Ovary (tissue), 3 donors: Measurements from ENCODE around the gene MOSMO.

Experiments used
- EP300 ChIP-seq: sonication (generic); formaldehyde crosslinking; IDR thresholded peaks from one replicate; pipeline ENCODE4 v1.6.1; 2017; ENCODE audit warnings: antibody characterized with exemption
- POLR2A ChIP-seq: fragments of 450-650 bp; IDR thresholded peaks from one replicate; pipeline ENCODE4 v1.6.1; 2017; ENCODE audit warnings: antibody characterized with exemption, mild to moderate bottlenecking, moderate library complexity
- TF ChIP-seq, protein P1 (sequence below), 3 donors: fragments of 450-650 bp in 2 of 3; fragments of 200-600 bp in 1 of 3; IDR thresholded peaks; one replicate each; pipeline versions ENCODE4 v1.5.1 to v1.8.0; 2016 to 2022; ENCODE audit warnings: antibody characterized with exemption in 3 of 3, mild to moderate bottlenecking in 1 of 3
- donor health status: DM: no; HTN: no; CAD: no.

- TF ChIP-seq, protein P1, sequence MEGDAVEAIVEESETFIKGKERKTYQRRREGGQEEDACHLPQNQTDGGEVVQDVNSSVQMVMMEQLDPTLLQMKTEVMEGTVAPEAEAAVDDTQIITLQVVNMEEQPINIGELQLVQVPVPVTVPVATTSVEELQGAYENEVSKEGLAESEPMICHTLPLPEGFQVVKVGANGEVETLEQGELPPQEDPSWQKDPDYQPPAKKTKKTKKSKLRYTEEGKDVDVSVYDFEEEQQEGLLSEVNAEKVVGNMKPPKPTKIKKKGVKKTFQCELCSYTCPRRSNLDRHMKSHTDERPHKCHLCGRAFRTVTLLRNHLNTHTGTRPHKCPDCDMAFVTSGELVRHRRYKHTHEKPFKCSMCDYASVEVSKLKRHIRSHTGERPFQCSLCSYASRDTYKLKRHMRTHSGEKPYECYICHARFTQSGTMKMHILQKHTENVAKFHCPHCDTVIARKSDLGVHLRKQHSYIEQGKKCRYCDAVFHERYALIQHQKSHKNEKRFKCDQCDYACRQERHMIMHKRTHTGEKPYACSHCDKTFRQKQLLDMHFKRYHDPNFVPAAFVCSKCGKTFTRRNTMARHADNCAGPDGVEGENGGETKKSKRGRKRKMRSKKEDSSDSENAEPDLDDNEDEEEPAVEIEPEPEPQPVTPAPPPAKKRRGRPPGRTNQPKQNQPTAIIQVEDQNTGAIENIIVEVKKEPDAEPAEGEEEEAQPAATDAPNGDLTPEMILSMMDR (IDR thresholded peaks at IDR 0.05), result no peak
- TF ChIP-seq POLR2A (no peak), EP300 (no peak)
Observed at GRCh38 chr16:22099256-22099975, 91.5 kb downstream of the MOSMO start.
